H9 (cell line): Measurements from ENCODE around the gene PLCH2. TPM values are rescaled to one million over a fixed set of nuclear protein-coding genes. Genes with fewer than 3 reads are reported as not detected.

Experiments used
- DNase-seq: peaks from one replicate; pipeline ENCODE4 v3.0.0-alpha.2; 2017
- H2AFZ ChIP-seq: one replicate; pipeline ENCODE4 v1.6.1; 2013; ENCODE audit warnings: mild to moderate bottlenecking, low read length, control low read depth, moderate library complexity
- H2AK5ac ChIP-seq: 2 replicates; pipeline ENCODE4 v1.6.1; 2013; ENCODE audit warnings: low read length, control low read depth, mixed read lengths; ENCODE audit not compliant: insufficient read length
- H2BK120ac ChIP-seq: one replicate; pipeline ENCODE4 v1.6.1; 2013; ENCODE audit warnings: low read depth, mild to moderate bottlenecking, low read length, control low read depth, inconsistent platforms; ENCODE audit not compliant: poor library complexity, severe bottlenecking
- H2BK12ac ChIP-seq: 2 replicates; pipeline ENCODE4 v1.6.1; 2013; ENCODE audit warnings: low read length, control low read depth, mixed read lengths, low read depth; ENCODE audit not compliant: insufficient read length
- H2BK15ac ChIP-seq: 2 replicates; pipeline ENCODE4 v1.6.1; 2013; ENCODE audit warnings: low read depth, low read length, control low read depth
- H2BK20ac ChIP-seq: one replicate; pipeline ENCODE4 v1.6.1; 2013; ENCODE audit warnings: low read depth, mild to moderate bottlenecking, low read length, control low read depth, inconsistent platforms; ENCODE audit not compliant: poor library complexity, severe bottlenecking
- H2BK5ac ChIP-seq: 2 replicates; pipeline ENCODE4 v1.6.1; 2013; ENCODE audit warnings: low read length, control low read depth, mixed read lengths; ENCODE audit not compliant: insufficient read length
- H3K14ac ChIP-seq: 2 replicates; pipeline ENCODE4 v1.6.1; 2013; ENCODE audit warnings: low read length, control low read depth; ENCODE audit not compliant: insufficient read depth
- H3K18ac ChIP-seq: 2 replicates; pipeline ENCODE4 v1.6.1; 2013; ENCODE audit warnings: low read depth, mild to moderate bottlenecking, mixed read lengths, low read length, control low read depth; ENCODE audit not compliant: insufficient read length
- H3K23ac ChIP-seq: 2 replicates; pipeline ENCODE4 v1.6.1; 2013; ENCODE audit warnings: low read length, control low read depth, mixed read lengths, low read depth; ENCODE audit not compliant: insufficient read length
- H3K23me2 ChIP-seq: 2 replicates; pipeline ENCODE4 v1.6.1; 2013; ENCODE audit warnings: low read depth, mild to moderate bottlenecking, mixed read lengths, low read length, control low read depth; ENCODE audit not compliant: insufficient read length, poor library complexity, severe bottlenecking
- H3K27ac ChIP-seq: 2 replicates; pipeline ENCODE4 v1.5.1; 2013; ENCODE audit warnings: low read length, control low read depth, mixed read lengths, low read depth; ENCODE audit not compliant: insufficient read length
- H3K27me3 ChIP-seq: 2 replicates; pipeline ENCODE4 v1.6.1; 2013; ENCODE audit warnings: low read length, control low read depth, inconsistent platforms; ENCODE audit not compliant: insufficient read depth
- H3K4ac ChIP-seq: 2 replicates; pipeline ENCODE4 v1.6.1; 2013; ENCODE audit warnings: low read depth, mild to moderate bottlenecking, control low read depth, inconsistent platforms, low read length, moderate library complexity
- H3K4me1 ChIP-seq: 2 replicates; pipeline ENCODE4 v1.6.1; 2013; ENCODE audit warnings: low read length, control low read depth, inconsistent platforms; ENCODE audit not compliant: insufficient read depth
- H3K4me2 ChIP-seq: 2 replicates; pipeline ENCODE4 v1.6.1; 2013; ENCODE audit warnings: low read length, control low read depth, mixed read lengths; ENCODE audit not compliant: insufficient read length, insufficient read depth
- H3K56ac ChIP-seq: 2 replicates; pipeline ENCODE4 v1.6.1; 2013; ENCODE audit warnings: low read depth, mild to moderate bottlenecking, mixed read lengths, low read length, control low read depth; ENCODE audit not compliant: insufficient read length
- H3K79me1 ChIP-seq: 2 replicates; pipeline ENCODE4 v1.6.1; 2013; ENCODE audit warnings: low read depth, mild to moderate bottlenecking, moderate library complexity, low read length, control low read depth, inconsistent platforms; ENCODE audit not compliant: insufficient read depth, poor library complexity, severe bottlenecking
- H3K79me2 ChIP-seq: 2 replicates; pipeline ENCODE4 v1.6.1; 2013; ENCODE audit warnings: low read length, control low read depth, inconsistent platforms; ENCODE audit not compliant: insufficient read depth
- H3K9ac ChIP-seq: 2 replicates; pipeline ENCODE4 v1.6.1; 2013; ENCODE audit warnings: low read length, control low read depth, mixed read lengths; ENCODE audit not compliant: insufficient read length; ENCODE audit errors: extremely low read depth
- H3K9me3 ChIP-seq: one replicate; pipeline ENCODE4 v1.6.1; 2013; ENCODE audit warnings: low read depth, low read length, inconsistent platforms; ENCODE audit not compliant: control insufficient read depth
- H3T11ph ChIP-seq: one replicate; pipeline ENCODE4 v1.6.1; 2013; ENCODE audit warnings: mild to moderate bottlenecking, low read length, control low read depth, inconsistent platforms
- H4K20me1 ChIP-seq: one replicate; pipeline ENCODE4 v1.6.1; 2013; ENCODE audit not compliant: control insufficient read depth, insufficient read length, insufficient read depth
- H4K5ac ChIP-seq: 2 replicates; pipeline ENCODE4 v1.6.1; 2013; ENCODE audit warnings: low read depth, mild to moderate bottlenecking, mixed read lengths, low read length, control low read depth; ENCODE audit not compliant: insufficient read length
- H4K8ac ChIP-seq: replicated peaks from 2 replicates; pipeline ENCODE4 v1.6.1; 2013; ENCODE audit warnings: low read length, control low read depth, mixed read lengths, low read depth; ENCODE audit not compliant: insufficient read length
- H4K91ac ChIP-seq: 2 replicates; pipeline ENCODE4 v1.6.1; 2013; ENCODE audit warnings: low read depth, mild to moderate bottlenecking, moderate library complexity, mixed read lengths, low read length, control low read depth; ENCODE audit not compliant: insufficient read length
- H3K27ac Mint-ChIP-seq, 3 experiments: 2 replicates in 2 of 3; 3 replicates in 1 of 3; pipeline ENCODE4 v1.8.0; 2020 to 2021; ENCODE audit warnings: mixed read lengths in 3 of 3, mild to moderate bottlenecking in 1 of 3, moderate library complexity in 1 of 3
- H3K27me3 Mint-ChIP-seq: 2 replicates; pipeline ENCODE4 v1.8.0; 2021; ENCODE audit warnings: low read depth, mild to moderate bottlenecking, moderate library complexity, mixed read lengths
- H3K36me3 Mint-ChIP-seq, 3 experiments: 2 replicates in 2 of 3; 3 replicates in 1 of 3; pipeline ENCODE4 v1.8.0; 2020 to 2021; ENCODE audit warnings: low read depth in 3 of 3, mixed read lengths in 3 of 3; ENCODE audit not compliant: insufficient read depth in 1 of 3
- H3K4me1 Mint-ChIP-seq, 2 experiments: 2 replicates each; pipeline ENCODE4 v1.8.0; 2020; ENCODE audit warnings: mixed read lengths in 2 of 2
- H3K4me3 Mint-ChIP-seq, 2 experiments: 2 replicates in 1 of 2; 3 replicates in 1 of 2; pipeline ENCODE4 v1.8.0; 2020 to 2021; ENCODE audit warnings: mild to moderate bottlenecking in 2 of 2, mixed read lengths in 2 of 2, moderate library complexity in 1 of 2
- H3K9me3 Mint-ChIP-seq, 2 experiments: 2 replicates in 1 of 2; 3 replicates in 1 of 2; pipeline ENCODE4 v1.8.0; 2020; ENCODE audit warnings: mild to moderate bottlenecking in 2 of 2, mixed read lengths in 2 of 2, moderate library complexity in 1 of 2
- WGBS: extraction: QIAGEN DNeasy Blood & Tissue Kit; methylation state at CpG from one replicate; pipeline ENCODE4 v1.1.7; 2013; ENCODE audit warnings: missing lambda C conversion rate, low lambda C conversion rate, mixed read lengths; ENCODE audit not compliant: insufficient read length; ENCODE audit errors: extremely low coverage; 5-methylcytosine and 5-hydroxymethylcytosine counted together
- total RNA-seq: library from RNA; stranded (reverse); gene quantifications from 2 replicates; pipeline ENCODE4 v1.2.1, GENCODE V29; 2021
- TF ChIP-seq, protein P1 (sequence below): fragments of 200-600 bp; sonication (generic); conservative IDR thresholded peaks from 3 replicates; pipeline ENCODE4 v1.8.0; 2021; ENCODE audit warnings: antibody characterized with exemption, mild to moderate bottlenecking

Gene PLCH2
- total RNA-seq, 1 experiment from 2014 or later, result 0.09 TPM

DNA sequence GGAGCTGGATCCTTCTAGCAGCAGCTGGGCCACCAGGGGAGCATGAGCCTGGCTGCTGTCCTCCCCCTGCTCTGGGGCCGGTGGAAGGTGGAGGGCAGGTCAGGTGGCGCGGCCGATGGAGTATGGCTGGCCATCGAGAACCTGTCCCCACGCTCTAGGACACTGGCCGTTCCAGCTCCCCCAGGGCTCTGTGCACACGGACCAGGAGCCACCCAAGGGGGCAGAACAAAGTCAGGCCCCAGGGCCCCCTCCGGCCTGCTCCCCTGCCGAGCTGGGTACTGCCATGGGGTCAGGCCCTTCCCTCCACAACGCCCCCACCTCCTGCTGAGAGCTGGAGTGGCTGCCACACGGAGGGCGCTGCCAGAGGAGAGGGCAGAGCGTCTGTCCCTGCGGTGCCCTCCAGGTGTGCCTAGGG is 4.5 kb upstream of the PLCH2 start:
- Histone ChIP-seq H2BK12ac (no peak overlapping the region), H3K14ac (no peak overlapping the region), H3T11ph (no peak overlapping the region), H2BK5ac (no peak overlapping the region), H4K91ac (no peak overlapping the region), H3K4ac (no peak overlapping the region), H3K18ac (no peak overlapping the region), H2BK20ac (no peak overlapping the region), H3K4me1 (no peaks in the 10 kb centered on the region), H3K9me3 (no peaks in the 10 kb centered on the region), H3K4me2 (no peak overlapping the region), H3K27ac (no peak overlapping the region), H3K23me2 (no peaks in the 10 kb centered on the region), H2BK120ac (no peak overlapping the region), H3K79me2 (no peaks in the 10 kb centered on the region), H3K79me1 (no peaks in the 10 kb centered on the region), H3K56ac (no peak overlapping the region), H3K27me3 (no peaks in the 10 kb centered on the region), H2AFZ (no peak overlapping the region), H2AK5ac (no peak overlapping the region), H4K20me1 (peaks cover 3% of the 10 kb centered on the region), H3K9ac (no peak overlapping the region), H4K5ac (no peak overlapping the region), H4K8ac (no peak overlapping the region), H3K23ac (no peak overlapping the region), H2BK15ac (no peak overlapping the region)
- no CpG with 5 or more reads among the region's 15 CpGs for WGBS
- H3K27me3 Mint-ChIP-seq, result peaks cover 12% of the 10 kb centered on the region
- H3K27ac Mint-ChIP-seq, result no peak overlapping the region
- no peaks in the 10 kb centered on the region for H3K9me3 Mint-ChIP-seq
- TF ChIP-seq, protein P1, sequence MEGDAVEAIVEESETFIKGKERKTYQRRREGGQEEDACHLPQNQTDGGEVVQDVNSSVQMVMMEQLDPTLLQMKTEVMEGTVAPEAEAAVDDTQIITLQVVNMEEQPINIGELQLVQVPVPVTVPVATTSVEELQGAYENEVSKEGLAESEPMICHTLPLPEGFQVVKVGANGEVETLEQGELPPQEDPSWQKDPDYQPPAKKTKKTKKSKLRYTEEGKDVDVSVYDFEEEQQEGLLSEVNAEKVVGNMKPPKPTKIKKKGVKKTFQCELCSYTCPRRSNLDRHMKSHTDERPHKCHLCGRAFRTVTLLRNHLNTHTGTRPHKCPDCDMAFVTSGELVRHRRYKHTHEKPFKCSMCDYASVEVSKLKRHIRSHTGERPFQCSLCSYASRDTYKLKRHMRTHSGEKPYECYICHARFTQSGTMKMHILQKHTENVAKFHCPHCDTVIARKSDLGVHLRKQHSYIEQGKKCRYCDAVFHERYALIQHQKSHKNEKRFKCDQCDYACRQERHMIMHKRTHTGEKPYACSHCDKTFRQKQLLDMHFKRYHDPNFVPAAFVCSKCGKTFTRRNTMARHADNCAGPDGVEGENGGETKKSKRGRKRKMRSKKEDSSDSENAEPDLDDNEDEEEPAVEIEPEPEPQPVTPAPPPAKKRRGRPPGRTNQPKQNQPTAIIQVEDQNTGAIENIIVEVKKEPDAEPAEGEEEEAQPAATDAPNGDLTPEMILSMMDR, result no peak
- peaks cover 0 to 7% of the 10 kb centered on the region in 2 experiments; a peak in 1 of 4 replicates for H3K4me1 Mint-ChIP-seq
- no peak overlapping the region for H3K4me3 Mint-ChIP-seq
- no peaks in the 10 kb centered on the region for H3K36me3 Mint-ChIP-seq
- DNase-seq, result no peak
